ENCODE results near the gene MVB12A.

MVB12A gene

DNA sequence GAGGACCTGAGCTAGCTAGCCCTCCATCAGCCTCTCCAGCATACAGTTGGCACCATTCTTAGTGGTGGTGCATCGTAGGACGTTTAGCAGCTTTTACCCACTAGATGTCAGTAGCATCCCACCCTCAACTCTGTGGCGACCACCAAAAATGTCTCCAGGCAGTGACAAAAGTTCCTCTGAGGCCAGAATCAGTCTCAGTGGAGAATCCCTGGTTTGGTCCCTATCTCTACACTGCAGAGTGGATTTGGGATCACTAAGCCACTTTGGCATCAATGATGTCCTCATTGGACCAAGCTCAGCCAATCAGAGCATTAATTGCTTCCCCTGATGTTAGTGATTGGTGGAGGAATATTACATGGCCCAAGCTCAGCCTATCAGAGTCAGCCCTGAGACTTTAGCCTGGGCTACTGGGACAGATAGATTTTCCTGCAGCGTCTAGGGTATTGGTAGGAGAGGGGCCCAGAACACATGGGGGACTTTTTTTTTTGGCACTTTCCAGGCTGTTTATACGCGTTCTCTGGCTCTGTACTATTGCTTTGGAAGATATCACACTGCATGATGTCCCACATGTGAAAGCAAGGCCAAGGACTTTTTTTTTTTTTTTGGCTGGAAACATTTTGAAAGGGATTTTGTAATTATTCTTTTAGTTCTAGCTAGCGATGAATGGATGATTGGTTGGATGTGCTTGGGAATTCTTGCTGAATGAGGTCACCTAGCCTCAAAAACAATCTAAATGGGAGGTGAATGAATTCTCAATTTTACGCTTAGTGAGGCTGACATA lies 21.6 kb downstream of the MVB12A start:
- no peak for DNase-seq (ENCODE audit: low read depth in 1 of 2, low spot score in 1 of 2)

DNA sequence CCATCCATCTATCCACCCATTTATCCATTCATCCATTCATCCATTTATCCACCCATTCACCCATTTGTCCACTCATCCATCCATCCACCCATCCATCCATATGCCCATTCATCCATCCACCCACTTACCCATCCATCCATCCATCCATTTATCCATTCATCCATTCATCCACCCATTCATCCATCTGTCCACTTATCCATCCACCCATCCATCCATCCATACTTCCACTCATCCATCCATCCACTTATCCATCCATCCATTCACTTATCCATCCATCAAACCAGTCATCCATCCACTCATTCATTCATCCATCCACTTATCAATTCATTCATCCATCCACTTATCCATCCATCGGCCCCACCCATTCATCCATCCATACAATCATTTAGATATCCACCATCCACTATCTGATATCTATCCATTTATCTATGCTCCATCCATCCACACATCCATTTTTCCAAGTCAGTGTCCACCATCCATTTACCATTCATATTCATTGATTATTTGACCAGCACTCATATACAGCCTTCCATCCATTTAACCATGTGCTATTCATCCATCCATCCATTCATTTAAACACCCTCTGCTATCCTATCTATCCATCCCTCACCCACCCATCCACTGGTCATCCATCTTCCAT lies 25.8 kb downstream of the MVB12A start:
- no peak for DNase-seq (ENCODE audit: low read depth in 1 of 2, low spot score in 1 of 2)

DNA sequence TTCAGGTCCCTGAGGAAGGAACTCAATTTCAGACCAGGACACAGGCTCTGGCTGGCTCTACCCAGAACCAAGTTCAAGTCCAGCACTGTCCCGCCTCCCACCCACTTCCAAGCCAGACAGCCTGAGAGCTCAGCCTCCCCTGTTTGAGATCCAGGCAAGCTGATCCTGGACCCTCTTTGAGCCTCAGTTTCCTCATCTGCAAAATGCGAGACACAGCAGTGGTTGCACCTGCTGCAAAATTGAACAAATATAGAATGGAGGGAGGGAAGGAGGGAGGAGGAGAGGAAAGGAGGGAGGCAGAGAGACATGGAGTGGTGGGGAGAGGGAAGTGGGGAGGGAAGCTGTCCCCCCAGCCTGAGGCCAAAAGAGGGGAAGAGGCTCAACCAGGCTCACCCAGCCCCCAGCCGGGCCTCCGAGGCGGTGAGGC lies 27.9 kb downstream of the MVB12A start:
- DNase-seq (ENCODE audit: low read depth in 1 of 2, low spot score in 1 of 2), result no peak

DNA sequence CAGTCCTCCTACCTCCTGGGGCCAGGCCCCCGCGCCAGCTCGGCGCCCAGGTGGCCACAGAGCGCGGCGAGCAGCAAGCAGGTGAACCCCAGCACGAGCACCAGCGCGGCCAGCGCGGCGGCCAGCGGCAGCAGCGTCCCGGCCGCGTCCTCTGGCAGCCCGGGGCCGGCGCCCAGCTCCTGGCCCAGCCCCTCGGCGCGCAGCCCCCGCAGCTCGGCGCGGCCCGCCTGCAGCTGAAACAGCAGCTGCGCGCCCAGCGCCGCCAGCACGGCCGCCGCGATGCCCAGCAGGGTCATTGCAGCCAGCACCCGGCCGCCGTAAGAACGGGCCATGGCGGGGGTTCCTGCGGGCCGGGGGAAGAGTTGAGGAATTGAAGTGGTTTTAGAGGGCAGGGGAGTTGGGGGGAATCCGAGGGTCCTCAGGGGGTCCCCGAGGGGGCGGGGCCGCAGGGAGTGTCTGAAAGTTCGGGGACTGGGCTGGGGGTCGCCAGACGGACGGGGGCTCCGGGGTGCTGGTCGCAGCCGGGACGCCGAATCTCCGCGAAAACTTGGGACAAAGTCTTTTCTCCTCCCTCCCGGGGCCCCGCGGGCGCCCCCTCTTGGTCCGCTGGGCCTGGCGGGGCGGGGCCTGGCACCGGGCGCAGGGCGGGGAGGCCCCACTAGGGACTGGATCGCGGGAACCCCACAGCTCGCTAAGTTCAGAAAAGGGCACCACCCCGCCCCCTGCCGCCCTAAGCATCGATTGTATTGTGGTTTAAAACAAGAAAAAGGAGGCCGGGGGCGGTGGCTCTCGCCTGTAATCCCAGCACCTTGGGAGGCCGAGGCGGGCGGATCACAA lies 28.5 kb downstream of the MVB12A start, which contains the start of gene TMEM221:
Gene TMEM221 (minus strand): TSS at position 538 of the 837 bp plus-strand sequence. CDS start 206 bp downstream, at position 332.
- DNase-seq (ENCODE audit: low read depth in 1 of 2, low spot score in 1 of 2), result peak; percentile 35 to 49

DNA sequence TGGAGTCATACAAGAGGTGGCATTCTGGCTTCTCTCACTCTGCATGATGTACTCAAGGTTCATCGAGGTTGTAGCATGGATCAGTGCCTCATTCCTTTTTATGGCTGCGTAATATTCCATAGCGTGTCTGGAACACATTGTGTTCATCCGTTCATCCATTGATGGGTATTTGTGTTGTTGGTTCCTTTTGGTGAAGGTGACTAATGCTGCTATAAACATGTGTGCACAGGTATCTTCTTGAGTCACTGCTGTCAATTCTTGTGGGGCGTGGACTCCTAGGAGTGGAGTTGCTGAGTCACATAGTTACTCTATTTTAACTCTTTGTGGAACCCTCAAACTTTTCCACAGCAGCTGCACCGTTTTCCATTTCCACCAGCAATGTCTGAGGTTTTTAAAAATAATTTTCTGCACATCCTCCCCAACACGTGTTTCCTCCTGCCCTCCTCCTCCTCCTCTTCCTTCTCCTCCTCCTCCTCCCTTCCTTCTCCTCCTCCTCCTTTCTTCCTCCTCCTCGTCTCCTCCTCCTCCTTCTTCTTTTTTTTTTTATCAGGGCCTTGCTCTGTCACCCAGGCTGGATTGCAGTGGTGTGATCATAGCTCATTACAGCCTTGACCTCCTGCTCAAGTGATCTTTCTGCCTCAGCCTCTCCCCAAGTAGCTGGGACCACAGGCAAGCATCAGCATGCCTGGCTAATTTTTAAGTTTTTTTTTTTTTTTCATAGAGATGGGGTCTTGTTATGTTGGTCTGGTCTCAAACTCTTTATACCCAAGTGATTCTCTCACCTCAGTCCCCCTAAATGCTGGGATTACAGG lies 30.6 kb downstream of the MVB12A start:
- no peak for DNase-seq (ENCODE audit: low read depth in 1 of 2, low spot score in 1 of 2)

DNA sequence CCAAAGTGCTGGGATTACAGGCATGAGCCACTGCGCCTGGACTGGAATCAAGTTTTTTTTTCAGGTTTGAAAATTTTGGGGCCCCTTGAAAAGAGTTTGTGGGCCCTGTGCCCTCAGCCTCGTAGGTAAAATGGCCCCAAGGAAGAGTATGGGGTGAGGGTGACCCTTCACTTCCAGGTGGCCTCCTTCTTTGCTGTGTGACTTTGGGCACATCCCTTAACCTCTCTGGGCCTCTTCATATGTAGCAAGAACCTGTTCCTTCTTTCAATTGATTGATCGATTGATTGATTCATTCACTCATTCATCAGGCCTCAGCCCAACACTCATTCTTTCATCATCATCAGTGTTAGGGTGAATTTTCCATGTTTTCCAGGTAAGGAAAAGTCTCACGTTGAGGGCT lies 32.0 kb downstream of the MVB12A start:
- DNase-seq (ENCODE audit: low read depth in 1 of 2, low spot score in 1 of 2), result no peak

DNA sequence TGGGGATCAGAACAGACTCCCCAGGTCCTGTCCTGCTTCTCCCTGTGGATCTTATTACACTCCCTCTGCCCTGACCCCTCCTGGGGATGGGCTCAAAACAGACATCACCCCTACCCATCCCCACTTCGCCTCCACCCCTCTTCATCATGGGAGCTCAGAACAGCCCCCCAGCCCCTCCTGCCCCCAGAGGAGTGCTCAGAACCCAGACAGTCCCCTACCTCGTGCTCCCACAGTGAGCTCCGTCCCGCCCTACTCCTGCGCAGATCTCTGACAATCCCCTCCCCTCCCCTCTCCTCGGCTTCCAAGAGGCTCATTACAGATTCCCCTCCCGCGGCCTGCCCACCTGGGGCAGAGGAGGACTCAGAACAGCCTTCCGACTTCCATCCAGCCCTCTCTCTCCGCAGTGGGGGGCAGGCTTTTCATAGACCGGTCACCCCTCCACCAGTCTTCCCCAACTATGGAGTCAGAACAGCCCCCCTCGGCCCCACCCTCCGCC lies 34.8 kb downstream of the MVB12A start:
- no peak for DNase-seq (ENCODE audit: low read depth in 1 of 2, low spot score in 1 of 2)

DNA sequence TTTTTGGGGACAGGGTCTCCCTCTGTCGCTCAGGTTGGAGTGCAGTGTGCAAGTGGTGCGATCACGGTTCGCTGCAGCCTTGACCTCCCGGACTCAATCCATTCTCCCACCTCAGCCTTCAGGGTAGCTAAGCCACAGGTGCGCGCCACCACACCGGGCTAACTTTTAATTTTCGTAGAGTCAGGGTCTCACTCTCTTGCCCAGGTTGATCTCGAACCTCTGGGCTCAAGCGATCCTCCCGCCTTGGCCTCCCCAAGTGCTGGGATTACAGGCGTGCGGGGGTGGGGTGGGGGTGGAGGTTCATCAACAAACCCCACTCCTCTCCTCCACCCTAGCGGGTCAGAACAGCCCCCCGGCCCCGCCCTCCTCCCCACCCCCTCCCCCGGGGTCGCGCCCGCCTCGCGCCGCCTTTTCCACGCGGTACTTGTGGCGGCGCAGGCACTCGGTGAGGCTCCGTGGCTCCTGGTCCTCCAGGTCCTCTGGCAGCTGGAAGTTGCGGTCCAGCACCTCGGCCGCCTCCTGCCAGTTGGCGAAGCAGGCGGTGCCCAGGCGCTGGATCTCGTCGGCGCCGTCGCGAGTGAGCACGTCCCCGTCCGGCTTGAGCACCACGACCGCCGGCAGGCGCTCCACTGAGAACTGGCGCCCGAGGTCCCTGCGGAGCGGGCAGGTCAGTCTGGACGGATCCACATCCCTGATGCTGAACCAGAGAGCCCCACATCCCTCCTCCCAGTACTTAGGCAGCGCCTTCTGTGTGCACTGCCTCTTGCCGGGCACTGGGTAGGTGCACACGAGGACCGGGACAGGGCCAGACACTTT lies 35.7 kb downstream of the MVB12A start:
- DNase-seq (ENCODE audit: low read depth in 1 of 2, low spot score in 1 of 2), result no peak

DNA sequence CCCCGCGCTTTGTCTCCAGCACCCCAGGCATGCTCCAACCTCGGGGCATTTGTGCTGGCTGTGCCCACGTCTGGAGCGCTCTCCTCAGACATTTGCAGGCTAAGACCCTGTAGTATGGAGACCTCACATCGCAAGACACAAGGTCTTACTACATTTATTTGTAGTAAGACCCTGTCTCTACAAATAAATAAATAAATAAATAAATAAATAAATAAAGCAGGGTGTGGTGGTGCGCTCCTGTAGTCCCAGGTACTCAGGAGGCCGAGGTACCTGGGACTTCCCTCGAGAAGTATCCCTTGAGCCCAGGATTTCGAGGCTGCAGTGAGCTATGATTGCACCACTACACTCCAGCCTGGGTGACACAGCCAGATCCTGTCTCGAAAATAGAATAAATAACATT lies 36.3 kb downstream of the MVB12A start:
- no peak for DNase-seq (ENCODE audit: low read depth in 1 of 2, low spot score in 1 of 2)

DNA sequence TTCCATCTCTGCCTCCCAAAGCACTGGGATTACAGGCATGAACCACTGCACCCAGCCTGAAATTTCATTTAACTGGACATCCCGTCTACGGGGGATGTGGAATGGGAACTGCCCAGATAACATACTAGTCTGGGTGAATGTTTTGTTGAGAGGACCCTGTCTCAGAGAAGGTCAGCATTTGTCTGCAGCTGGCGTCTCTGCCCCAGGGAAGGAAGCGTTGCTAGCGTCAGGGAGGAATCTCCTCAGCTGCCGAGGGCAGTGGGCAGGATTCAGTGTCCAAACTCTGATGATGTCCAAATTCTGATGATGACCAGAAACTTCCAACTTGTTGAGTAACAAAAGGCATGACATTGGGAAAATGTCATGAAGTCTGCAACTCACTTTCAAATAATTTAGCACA lies 37.8 kb downstream of the MVB12A start:
- no peak for DNase-seq (ENCODE audit: low read depth in 1 of 2, low spot score in 1 of 2)

DNA sequence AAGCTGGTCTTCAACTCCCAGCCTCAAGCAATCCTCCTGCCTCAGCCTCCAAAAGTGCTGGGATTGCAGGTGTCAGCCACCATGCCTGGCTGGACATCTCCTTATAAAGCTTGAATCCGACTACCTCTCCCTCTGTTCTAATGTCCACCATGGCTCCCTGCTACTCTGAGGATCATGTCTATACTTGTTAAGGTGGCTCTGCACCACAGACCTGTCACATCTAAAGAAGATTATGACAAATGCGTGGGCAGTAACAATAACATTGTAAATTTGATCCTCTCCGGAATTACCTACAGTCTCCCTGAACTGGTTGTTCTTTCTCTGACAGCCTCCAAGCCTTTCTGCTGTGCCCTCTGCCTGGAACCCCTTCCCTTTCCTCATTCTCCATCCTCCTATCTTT lies 39.1 kb downstream of the MVB12A start:
- DNase-seq (ENCODE audit: low read depth in 1 of 2, low spot score in 1 of 2), result no peak

DNA sequence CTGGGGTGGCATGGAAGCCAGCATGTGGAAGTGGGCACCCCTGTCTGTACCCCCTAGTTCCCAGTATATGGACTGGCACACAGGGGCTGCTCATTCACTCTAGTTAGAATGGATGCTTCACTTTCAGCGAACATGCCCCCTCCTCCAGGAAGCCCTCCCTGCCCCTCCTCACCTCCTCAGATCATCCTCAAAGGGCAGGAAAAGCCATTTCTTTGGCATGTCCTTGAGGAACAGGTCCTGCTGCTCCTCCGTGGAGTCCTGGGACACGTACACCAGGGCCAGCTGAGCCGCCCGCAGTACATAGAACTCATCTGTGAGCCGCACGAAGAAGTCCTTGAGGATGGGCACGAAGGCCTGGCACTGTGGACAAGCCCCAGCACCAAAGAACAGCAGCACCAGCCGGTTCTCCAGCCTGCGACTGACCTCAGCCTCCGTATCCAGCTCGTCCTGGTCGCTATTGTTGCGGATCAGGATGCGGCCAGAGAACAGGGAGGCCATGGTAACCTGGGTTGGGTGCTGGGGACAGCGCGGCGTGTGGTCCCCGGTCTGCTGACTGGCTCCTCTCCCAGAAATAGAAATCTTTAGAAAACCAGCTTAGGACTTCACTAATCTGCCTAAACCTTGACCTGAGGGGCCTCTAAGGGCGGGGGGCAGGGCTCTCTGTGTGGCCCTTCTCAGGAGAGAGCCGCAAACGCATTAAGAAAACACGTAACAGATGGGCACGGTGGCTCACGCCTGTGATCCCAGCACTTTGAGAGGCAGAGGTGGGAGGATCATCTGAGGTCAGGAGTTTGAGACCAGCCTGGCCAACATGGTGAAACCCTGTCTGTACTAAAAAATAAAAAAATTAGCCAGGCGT lies 40.8 kb downstream of the MVB12A start, which contains the start of gene NXNL1:
Gene NXNL1 (minus strand): TSS at position 555 of the 859 bp plus-strand sequence. CDS start 57 bp downstream, at position 498.
- no peak for DNase-seq (ENCODE audit: low read depth in 1 of 2, low spot score in 1 of 2)

DNA sequence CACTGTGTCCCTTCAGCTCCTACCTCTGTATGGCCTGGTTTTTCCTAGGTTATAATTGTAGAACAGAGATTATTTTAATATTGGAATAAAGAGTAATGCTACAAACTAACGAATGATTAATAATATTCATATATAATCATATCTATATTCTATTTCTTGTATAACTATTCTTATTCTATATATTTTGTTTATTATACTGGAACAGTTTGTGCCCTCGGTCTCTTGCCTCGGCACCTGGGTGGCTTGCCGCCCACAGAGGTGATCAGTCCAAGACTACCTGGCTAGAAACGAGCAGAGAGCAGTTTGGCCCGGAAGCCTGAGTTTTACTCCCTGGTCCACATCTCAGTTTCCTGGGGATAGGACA lies 46.6 kb downstream of the MVB12A start:
- no peak for DNase-seq (ENCODE audit: low read depth in 1 of 2, low spot score in 1 of 2)

DNA sequence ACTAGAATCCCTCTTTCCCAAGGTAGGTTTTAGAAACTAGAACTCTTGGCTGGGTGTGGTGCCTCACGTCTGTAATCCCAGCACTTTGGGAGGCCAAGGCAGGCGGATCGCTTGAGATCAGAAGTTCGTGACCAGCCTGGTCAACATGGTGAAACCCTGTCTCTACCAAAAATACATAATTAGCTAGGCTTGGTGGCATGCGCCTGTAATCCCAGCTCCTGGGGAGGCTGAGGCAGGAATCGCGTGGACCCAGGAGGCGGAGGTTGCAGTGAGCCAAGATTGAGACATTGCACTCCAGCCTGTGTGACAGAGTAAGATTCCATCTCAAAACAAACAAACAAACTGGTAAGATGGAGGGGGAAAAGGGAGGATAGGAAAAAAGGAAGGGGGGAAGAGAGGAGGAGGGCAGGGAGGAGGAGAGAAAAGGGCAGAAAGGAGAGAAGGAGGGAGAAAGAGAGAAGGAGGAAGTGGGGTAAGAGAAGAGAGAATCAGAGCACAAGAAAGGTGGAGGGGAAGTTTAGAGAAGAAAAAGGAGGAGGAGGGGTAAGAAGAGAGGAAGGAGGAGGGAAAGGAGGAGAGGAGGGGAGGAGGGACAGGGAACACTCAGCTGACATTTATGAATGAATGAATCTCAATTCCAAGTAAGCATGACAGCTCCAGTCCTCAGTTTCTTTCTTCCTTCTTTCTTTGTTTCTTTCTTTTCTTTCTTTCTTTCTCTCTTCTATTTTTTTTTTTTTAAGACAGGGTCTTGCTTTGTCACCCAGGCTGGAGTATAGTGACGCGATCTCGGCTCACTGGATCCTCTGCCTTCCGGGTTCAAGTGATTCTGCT lies 47.8 kb downstream of the MVB12A start:
- no peak for DNase-seq (ENCODE audit: low read depth in 1 of 2, low spot score in 1 of 2)

DNA sequence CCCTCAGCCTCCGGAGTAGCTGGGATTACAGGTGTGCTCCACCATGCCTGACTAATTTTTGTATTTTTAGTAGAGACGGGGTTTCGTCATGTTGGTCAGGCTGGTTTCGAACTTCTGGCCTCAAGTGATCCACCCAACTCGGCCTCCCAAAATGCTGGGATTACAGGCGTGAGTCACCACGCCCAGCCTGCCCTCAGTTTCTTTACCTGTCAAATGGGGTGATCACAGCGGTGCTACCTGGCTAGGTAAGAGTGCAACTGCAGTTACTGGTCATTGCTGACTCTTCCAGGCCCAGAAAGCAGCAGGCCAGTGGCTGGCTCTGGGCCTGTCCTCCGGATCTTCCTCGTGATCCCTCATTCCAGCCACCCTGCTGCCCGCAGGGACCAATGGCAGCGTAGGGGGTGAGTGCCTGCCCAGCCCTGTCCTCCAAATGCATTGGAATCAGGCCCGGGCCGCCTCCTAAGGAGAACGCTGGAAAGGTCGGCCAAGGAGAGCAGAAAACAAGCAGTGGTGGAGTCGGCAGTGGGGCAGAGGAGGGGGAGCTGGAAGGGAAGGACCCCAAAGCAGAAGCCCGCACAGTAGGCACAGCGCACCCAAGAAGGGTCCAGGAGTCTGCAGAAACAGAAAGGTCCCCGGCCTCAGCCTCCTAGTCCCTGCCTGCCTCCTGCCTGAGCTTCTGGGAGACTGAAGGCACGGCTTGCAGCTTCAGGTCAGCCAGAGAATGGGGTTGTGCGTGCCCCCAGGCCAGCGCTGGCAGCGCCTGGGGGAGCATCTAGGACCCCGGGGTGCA lies 48.6 kb downstream of the MVB12A start:
- no peak for DNase-seq (ENCODE audit: low read depth in 1 of 2, low spot score in 1 of 2)

DNA sequence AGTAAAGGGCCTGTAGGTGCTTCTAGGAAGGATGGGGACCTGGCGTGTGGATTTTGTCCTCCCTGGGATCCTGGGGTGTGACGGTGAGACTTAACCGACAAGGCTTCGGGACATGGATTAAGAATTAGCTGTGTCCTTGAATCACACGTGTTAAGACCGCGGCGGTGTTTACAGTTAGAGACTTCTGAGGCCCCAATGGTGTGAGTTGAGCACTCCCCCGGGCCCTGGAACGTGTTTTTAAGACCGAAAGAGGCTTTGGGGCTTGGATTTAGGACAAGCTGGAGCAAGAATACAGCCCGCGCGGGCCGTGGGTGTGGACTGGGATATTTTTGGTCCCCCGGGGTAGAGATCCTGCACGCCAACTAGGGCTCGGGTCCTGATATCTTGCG lies 49.2 kb downstream of the MVB12A start:
- no peak for DNase-seq (ENCODE audit: low read depth in 1 of 2, low spot score in 1 of 2)

DNA sequence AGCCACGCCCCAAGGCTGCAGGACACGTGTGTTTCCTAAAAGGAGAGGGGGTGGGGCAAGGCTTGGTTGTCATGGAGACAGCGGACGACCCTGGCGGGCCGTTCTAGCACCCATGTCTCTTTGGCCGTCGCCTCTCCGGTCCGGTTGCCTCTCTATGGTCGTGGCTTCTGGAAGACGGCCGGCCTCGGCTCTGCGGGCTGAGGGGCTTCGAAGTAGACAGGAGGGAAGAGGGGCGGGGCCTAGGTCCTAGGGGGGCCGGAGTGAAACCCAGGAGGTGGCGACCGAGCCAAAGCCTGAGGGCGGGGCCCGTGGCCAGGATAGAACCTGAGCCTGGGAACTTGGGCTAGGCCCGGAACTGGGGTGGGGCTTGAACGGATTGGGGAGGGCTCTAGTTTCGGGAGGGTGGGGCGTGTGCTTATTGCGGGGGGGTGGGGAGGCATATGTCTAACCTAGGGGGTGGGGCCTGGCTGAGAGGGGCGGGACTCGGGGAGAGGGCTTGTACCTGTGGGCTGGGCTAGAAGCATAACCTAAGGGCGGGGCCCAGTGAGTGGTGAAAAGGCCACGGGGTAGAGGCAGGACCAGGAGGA lies 49.7 kb downstream of the MVB12A start:
- peak; percentile 83 to 87 for DNase-seq (ENCODE audit: low read depth in 1 of 2, low spot score in 1 of 2)
